ENCODE data around the gene NAMPT. TPM values are rescaled to one million over a fixed set of nuclear protein-coding genes. Genes with fewer than 3 reads are reported as not detected.

The NAMPT gene
- polyA plus RNA-seq, 3 donors = 71.3 to 358 (median 133) TPM

DNA sequence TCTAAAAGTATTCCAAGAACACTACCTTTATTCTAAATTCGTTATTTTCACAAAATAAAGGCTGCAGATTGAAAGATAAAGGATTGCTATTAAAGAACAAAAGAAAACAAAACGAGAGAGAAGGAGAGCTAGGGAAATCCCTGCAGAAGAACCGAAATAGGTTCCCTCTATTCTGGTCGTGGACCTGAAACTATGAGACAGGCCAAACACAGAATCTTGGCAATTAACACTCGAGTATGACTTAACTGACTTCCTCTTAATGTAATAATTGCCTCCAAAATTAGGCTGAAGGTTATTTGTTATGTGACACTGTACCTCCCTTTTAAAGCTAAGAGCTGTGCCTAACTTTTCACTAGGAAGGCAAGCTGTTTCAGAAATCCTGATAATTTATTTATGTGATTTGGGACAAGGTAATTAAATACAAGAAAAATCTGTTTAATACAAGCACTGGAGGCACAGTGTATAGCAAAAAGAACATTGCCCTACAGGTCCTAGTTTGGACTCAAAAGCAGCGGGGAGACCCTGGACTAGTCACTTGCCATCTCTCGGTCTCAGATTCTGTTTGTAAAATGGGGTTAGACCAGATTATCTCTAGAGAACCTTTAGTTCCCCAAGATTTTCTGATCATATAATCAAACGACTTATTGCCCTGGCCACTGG, 11.6 kb downstream of the NAMPT start:
- Mint-ChIP-seq H3K36me3 (peaks cover 92 to 100% of the 10 kb centered on the region in 2 donors), H3K27me3 (ENCODE audit: low read depth in 3 of 3) (peaks cover 0 to 2% (median 0%) of the 10 kb centered on the region in 3 donors), H3K4me3 (no peak overlapping the region), H3K27ac (peak overlapping the region in 3 of 7 donors; percentile 25 to 66 (median 28)), H3K4me1 (peaks cover 5% of the 10 kb centered on the region), H3K9me3 (no peaks in the 10 kb centered on the region)
- Histone ChIP-seq H4K20me1 (ENCODE audit: insufficient read depth, low read length) (peaks cover 100% of the 10 kb centered on the region), H3K4me3 (replicated peaks in 1 of 3; ENCODE audit: low read depth in 2 of 3, low read length in 3 of 3) (no peak overlapping the region), H3K9me3 (replicated peaks in 1 of 2; ENCODE audit: control insufficient read depth in 1 of 2, insufficient read depth in 1 of 2, low read length in 2 of 2) (no peaks in the 10 kb centered on the region), H3K9ac (ENCODE audit: insufficient read depth, low read length, poor library complexity, severe bottlenecking) (no peak overlapping the region), H3K79me2 (ENCODE audit: insufficient read depth, low read length) (no peaks in the 10 kb centered on the region), H3K27ac (ENCODE audit: low read depth in 1 of 2, low read length in 2 of 2) (no peak overlapping the region), H3K4me2 (replicated peaks; ENCODE audit: extremely low read depth, low read length, poor library complexity, severe bottlenecking) (no peak overlapping the region), H3K36me3 (replicated peaks in 1 of 2; ENCODE audit: control insufficient read depth in 1 of 2, insufficient read depth in 2 of 2, low read length in 2 of 2) (peaks cover 65 to 100% of the 10 kb centered on the region in 2 donors), H3K4me1 (ENCODE audit: control insufficient read depth in 1 of 2, insufficient read depth in 2 of 2, low read length in 2 of 2) (no peaks in the 10 kb centered on the region), H3K27me3 (ENCODE audit: control insufficient read depth in 2 of 2, insufficient read depth in 2 of 2, low read length in 2 of 2) (no peaks in the 10 kb centered on the region), H2AFZ (ENCODE audit: insufficient read depth, low read depth, low read length, poor library complexity, severe bottlenecking) (no peak overlapping the region)
- TF ChIP-seq, protein P1, sequence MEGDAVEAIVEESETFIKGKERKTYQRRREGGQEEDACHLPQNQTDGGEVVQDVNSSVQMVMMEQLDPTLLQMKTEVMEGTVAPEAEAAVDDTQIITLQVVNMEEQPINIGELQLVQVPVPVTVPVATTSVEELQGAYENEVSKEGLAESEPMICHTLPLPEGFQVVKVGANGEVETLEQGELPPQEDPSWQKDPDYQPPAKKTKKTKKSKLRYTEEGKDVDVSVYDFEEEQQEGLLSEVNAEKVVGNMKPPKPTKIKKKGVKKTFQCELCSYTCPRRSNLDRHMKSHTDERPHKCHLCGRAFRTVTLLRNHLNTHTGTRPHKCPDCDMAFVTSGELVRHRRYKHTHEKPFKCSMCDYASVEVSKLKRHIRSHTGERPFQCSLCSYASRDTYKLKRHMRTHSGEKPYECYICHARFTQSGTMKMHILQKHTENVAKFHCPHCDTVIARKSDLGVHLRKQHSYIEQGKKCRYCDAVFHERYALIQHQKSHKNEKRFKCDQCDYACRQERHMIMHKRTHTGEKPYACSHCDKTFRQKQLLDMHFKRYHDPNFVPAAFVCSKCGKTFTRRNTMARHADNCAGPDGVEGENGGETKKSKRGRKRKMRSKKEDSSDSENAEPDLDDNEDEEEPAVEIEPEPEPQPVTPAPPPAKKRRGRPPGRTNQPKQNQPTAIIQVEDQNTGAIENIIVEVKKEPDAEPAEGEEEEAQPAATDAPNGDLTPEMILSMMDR (IDR thresholded peaks at IDR 0.05) = no peak
- WGBS (ENCODE audit: insufficient coverage) = 100% methylated on average over 1 of the region's 8 CpGs
- DNase-seq = no peak
- intact Hi-C loops (cut with micrococcal nuclease) = no loop called here

DNA sequence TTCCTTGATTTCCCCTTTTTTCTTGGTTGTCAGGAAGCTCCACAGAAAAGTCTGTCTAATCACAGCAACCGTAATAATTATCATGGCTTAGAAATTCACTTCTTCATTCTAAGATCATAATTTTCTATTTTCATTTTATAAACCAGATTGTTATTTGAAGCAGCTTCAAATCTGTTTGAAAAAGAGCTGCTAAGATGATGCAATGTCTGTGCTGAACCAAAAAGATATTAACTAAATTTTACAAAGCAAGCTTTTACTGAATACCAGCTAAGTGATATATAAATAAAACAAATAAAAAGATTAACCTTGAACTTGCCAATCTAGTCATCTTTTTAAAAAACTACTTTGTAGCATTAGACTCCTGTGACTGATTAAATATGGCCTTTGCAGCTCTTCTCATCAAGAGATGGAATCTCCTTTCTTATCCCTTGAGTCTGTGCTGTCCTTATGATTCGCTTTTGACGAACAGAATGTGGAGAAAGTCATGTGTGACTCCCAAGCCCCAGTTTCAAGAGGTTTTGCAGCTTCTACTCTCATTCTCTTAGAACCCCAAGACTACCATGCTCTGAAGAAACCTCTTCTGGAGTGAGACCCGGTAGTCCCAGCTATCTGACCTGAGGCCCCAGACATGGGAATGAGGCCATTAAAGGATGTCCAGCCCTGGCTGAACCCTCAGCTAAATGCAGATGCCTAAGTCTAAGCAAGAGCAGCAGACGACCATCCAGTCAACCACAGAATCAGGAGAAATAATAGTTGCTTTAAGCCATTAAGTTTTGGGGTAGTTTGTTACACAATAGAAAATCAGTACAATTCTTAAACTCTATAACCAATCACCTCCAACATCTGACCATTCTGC, 14.4 kb downstream of the NAMPT start:
- Histone ChIP-seq H3K4me3 (replicated peaks in 1 of 3; ENCODE audit: low read depth in 2 of 3, low read length in 3 of 3) (no peak overlapping the region), H3K27me3 (ENCODE audit: control insufficient read depth in 2 of 2, insufficient read depth in 2 of 2, low read length in 2 of 2) (no peaks in the 10 kb centered on the region), H3K36me3 (replicated peaks in 1 of 2; ENCODE audit: control insufficient read depth in 1 of 2, insufficient read depth in 2 of 2, low read length in 2 of 2) (peaks cover 77 to 98% of the 10 kb centered on the region in 2 donors), H3K27ac (ENCODE audit: low read depth in 1 of 2, low read length in 2 of 2) (no peak overlapping the region), H3K79me2 (ENCODE audit: insufficient read depth, low read length) (no peaks in the 10 kb centered on the region), H4K20me1 (ENCODE audit: insufficient read depth, low read length) (peaks cover 97% of the 10 kb centered on the region), H3K4me2 (replicated peaks; ENCODE audit: extremely low read depth, low read length, poor library complexity, severe bottlenecking) (no peak overlapping the region), H2AFZ (ENCODE audit: insufficient read depth, low read depth, low read length, poor library complexity, severe bottlenecking) (no peak overlapping the region), H3K4me1 (ENCODE audit: control insufficient read depth in 1 of 2, insufficient read depth in 2 of 2, low read length in 2 of 2) (no peaks in the 10 kb centered on the region), H3K9me3 (replicated peaks in 1 of 2; ENCODE audit: control insufficient read depth in 1 of 2, insufficient read depth in 1 of 2, low read length in 2 of 2) (no peaks in the 10 kb centered on the region), H3K9ac (ENCODE audit: insufficient read depth, low read length, poor library complexity, severe bottlenecking) (no peak overlapping the region)
- H3K36me3 Mint-ChIP-seq = peaks cover 89 to 98% of the 10 kb centered on the region in 2 donors
- H3K4me1 Mint-ChIP-seq = peaks cover 4% of the 10 kb centered on the region
- no peak for DNase-seq
- H3K9me3 Mint-ChIP-seq = no peaks in the 10 kb centered on the region
- 100% methylated on average over 1 of the region's 5 CpGs for WGBS (ENCODE audit: insufficient coverage)
- intact Hi-C loops (cut with micrococcal nuclease) = no loop called here
- peak overlapping the region in 3 of 7 donors; percentile 3 to 72 (median 41) for H3K27ac Mint-ChIP-seq
- peaks cover 0 to 2% (median 0%) of the 10 kb centered on the region in 3 donors for H3K27me3 Mint-ChIP-seq (ENCODE audit: low read depth in 3 of 3)
- H3K4me3 Mint-ChIP-seq = no peak overlapping the region
- TF ChIP-seq, protein P1 (IDR thresholded peaks at IDR 0.05) = no peak

All from CD14-positive monocyte (primary cell).